Psoas muscle (tissue), 8 donors: ENCODE measurements around the gene EXOC3. TPM values are rescaled to one million over a fixed set of nuclear protein-coding genes. Genes with fewer than 3 reads are reported as not detected.

ENCODE experiments used
- ATAC-seq, 4 donors: fragments of 200-7000 bp; cut with Tn5 transposase; one replicate each; pipeline ENCODE4 v1.9.1; 2020; ENCODE audit warnings: moderate library complexity in 3 of 4, mild to moderate bottlenecking in 2 of 4
- DNase-seq, 2 donors: peaks; one replicate each; pipeline ENCODE4 v3.0.0-alpha.2; 2020
- H3K27ac ChIP-seq: fragments of 200-600 bp; one replicate; pipeline ENCODE4 v1.8.0; 2022
- H3K27me3 ChIP-seq, 3 donors: fragments of 200-600 bp in 1 of 3; one replicate each; pipeline versions ENCODE4 v1.6.1 to v1.8.0; 2013 to 2022; ENCODE audit warnings: low read length in 2 of 3, mild to moderate bottlenecking in 2 of 3, moderate library complexity in 1 of 3; ENCODE audit not compliant: insufficient read depth in 3 of 3
- H3K36me3 ChIP-seq, 2 donors: fragments of 200-600 bp in 1 of 2; one replicate each; pipeline versions ENCODE4 v1.6.1 to v1.8.0; 2013 to 2022; ENCODE audit warnings: low read depth in 1 of 2, mild to moderate bottlenecking in 1 of 2, moderate library complexity in 1 of 2; ENCODE audit not compliant: insufficient read depth in 1 of 2
- H3K4me1 ChIP-seq: fragments of 200-600 bp; one replicate; pipeline ENCODE4 v1.8.0; 2022
- H3K4me3 ChIP-seq: fragments of 200-600 bp; one replicate; pipeline ENCODE4 v1.8.0; 2022; ENCODE audit warnings: mild to moderate bottlenecking
- H3K9me3 ChIP-seq: fragments of 200-600 bp; one replicate; pipeline ENCODE4 v1.8.0; 2022
- WGBS, 3 donors: extraction: QIAGEN DNeasy Blood & Tissue Kit; methylation state at CpG; one replicate each; pipeline versions ENCODE4 v1.1.6 to v1.1.7; 2013; 5-methylcytosine and 5-hydroxymethylcytosine counted together
- intact Hi-C, 2 donors: fragments of 100-400 bp; cut with DNase I; formaldehyde crosslinking; loops; one replicate each; pipeline versions ENCODE4 v1.11.0 to v1.14.2; 2022
- polyA plus RNA-seq, 3 donors: library from polyadenylated mRNA; stranded (reverse); fragments of 200-250 nt; gene quantifications; one replicate each; pipeline ENCODE4 v1.2.3, GENCODE V29; 2013
- total RNA-seq, 4 donors: library from RNA; stranded (reverse); fragmentation: NEBNext Ultra II Directional in 2 of 4; extraction: Animal tissue kit (Norgen Biotek cat#: 25700) in 2 of 4; gene quantifications; one replicate each; pipeline versions ENCODE4 v1.2.1 to v1.2.4, GENCODE V29; 2021 to 2023
- TF ChIP-seq, protein P1 (sequence below): fragments of 200-600 bp; IDR thresholded peaks from one replicate; pipeline ENCODE4 v1.8.0; 2022; ENCODE audit warnings: antibody characterized with exemption
- donor health status: healthy with polysubstance abuse.
- donor health status: DM: no; HTN: no; CAD: no; lungs with moderate emphysema.
- donor health status: Bipolar disorder and iron deficiency.
- donor health status: healthy.
- donor health status: DM: yes; HTN: yes; CAD: no.
- donor health status: DM: no; HTN: no; CAD: no.
- donor health status: DM: no; HTN: no; CAD: no.
- donor health status: DM: yes; HTN: yes; CAD: no.

The EXOC3 gene
- total and polyA plus RNA-seq, 7 donors, result 38.2 to 63.4 (median 56.5) TPM

DNA sequence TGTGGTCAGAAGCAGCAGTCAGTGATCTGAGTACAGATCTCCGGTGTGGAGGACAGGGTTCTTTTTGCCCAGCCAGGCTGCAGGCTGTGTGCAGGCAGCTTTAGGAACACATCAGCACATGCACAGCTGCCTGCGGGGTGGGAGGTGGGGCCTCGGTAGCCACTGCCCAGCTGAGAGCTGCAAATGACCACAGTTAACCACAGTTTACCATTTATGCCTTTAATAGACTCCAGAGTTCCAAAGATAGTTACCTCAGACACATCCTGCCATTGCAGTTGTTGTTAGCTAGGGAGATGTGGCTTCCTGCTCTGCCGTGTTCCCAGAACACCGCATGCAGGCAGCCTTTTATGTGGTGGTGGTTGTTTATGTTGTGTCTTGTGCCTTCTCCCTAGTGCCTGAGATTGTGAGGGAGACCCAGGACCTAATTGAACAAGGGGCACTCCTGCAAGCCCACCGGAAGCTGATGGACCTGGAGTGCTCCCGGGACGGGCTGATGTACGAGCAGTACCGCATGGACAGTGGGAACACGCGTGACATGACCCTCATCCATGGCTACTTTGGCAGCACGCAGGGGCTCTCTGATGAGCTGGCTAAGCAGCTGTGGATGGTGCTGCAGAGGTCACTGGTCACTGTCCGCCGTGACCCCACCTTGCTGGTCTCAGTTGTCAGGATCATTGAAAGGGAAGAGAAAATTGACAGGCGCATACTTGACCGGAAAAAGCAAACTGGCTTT, 10.2 kb downstream of the EXOC3 start:
- ATAC-seq, result no peak

GRCh38 chr5:453725-454481, 10.9 kb downstream of the EXOC3 start:
- Histone ChIP-seq H3K27ac (no peak overlapping the region), H3K9me3 (peaks cover 12% of the 10 kb centered on the region), H3K4me3 (no peak overlapping the region), H3K4me1 (no peaks in the 10 kb centered on the region), H3K36me3 (peaks cover 14 to 94% of the 10 kb centered on the region in 2 donors), H3K27me3 (no peaks in the 10 kb centered on the region)
- intact Hi-C loops, result no loop called here
- DNase-seq, result peak in 1 of 2 donors; percentile 32
- TF ChIP-seq, protein P1, sequence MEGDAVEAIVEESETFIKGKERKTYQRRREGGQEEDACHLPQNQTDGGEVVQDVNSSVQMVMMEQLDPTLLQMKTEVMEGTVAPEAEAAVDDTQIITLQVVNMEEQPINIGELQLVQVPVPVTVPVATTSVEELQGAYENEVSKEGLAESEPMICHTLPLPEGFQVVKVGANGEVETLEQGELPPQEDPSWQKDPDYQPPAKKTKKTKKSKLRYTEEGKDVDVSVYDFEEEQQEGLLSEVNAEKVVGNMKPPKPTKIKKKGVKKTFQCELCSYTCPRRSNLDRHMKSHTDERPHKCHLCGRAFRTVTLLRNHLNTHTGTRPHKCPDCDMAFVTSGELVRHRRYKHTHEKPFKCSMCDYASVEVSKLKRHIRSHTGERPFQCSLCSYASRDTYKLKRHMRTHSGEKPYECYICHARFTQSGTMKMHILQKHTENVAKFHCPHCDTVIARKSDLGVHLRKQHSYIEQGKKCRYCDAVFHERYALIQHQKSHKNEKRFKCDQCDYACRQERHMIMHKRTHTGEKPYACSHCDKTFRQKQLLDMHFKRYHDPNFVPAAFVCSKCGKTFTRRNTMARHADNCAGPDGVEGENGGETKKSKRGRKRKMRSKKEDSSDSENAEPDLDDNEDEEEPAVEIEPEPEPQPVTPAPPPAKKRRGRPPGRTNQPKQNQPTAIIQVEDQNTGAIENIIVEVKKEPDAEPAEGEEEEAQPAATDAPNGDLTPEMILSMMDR, result no peak
- ATAC-seq, result no peak
- WGBS, 3 donors, result 80 to 90% (median 84%) methylated on average over 16 of the region's 16 CpGs

More for the DNA sequence above, 10.2 kb downstream of the EXOC3 start:
- Histone ChIP-seq H3K27ac (no peak overlapping the region), H3K9me3 (peaks cover 12% of the 10 kb centered on the region), H3K4me3 (no peak overlapping the region), H3K36me3 (peaks cover 8 to 94% of the 10 kb centered on the region in 2 donors), H3K4me1 (no peaks in the 10 kb centered on the region), H3K27me3 (no peaks in the 10 kb centered on the region)
- DNase-seq, result peak in 1 of 2 donors; percentile 14
- TF ChIP-seq, protein P1, result no peak
- 97 to 98% (median 97%) methylated on average over 17 of the region's 17 CpGs for WGBS, 3 donors
- intact Hi-C loops, result no loop called here

DNA sequence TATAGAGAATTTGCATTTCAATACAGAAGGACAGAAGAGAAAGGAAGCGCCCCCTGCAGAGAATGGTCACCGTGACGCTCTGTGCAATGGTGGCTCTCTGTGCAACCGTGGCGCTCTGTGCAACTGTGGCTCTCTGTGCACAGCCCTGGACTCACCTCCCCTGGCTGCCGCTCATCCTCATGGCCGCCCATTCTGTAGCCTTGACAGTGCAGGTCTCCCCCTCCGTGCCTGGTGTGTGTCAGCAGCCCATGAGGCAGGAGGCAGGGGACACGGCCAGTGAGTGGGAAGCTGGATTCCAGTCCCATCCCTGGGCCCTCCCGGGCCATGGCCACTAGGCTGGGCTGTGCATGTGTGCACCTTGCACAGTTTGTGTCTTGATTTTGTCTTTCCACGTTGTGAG, 12.0 kb downstream of the EXOC3 start:
- 82 to 88% (median 86%) methylated on average over 11 of the region's 11 CpGs for WGBS, 3 donors
- H3K36me3 ChIP-seq, result peaks cover 15 to 93% of the 10 kb centered on the region in 2 donors
- DNase-seq (peak in 1 of 2 donors; percentile 37), ATAC-seq (no peak)
- H3K9me3 ChIP-seq, result peaks cover 12% of the 10 kb centered on the region
- no peak overlapping the region for H3K4me3 ChIP-seq
- no peaks in the 10 kb centered on the region for H3K27me3 ChIP-seq
- intact Hi-C loops, result no loop called here
- no peaks in the 10 kb centered on the region for H3K4me1 ChIP-seq
- H3K27ac ChIP-seq, result no peak overlapping the region
- TF ChIP-seq, protein P1, result no peak

GRCh38 chr5:455806-456205, 12.8 kb downstream of the EXOC3 start:
- ATAC-seq, result no peak
- H3K4me3 ChIP-seq, result no peak overlapping the region
- no peak for DNase-seq
- intact Hi-C loops, result no loop called here
- H3K36me3 ChIP-seq, result peaks cover 15 to 93% of the 10 kb centered on the region in 2 donors
- TF ChIP-seq, protein P1, result no peak
- peaks cover 12% of the 10 kb centered on the region for H3K9me3 ChIP-seq
- no peaks in the 10 kb centered on the region for H3K27me3 ChIP-seq
- H3K4me1 ChIP-seq, result no peaks in the 10 kb centered on the region
- H3K27ac ChIP-seq, result no peak overlapping the region
- WGBS, 3 donors, result 90 to 95% (median 92%) methylated on average over 11 of the region's 11 CpGs
